HG03064 (cell line): ENCODE data around the gene RRBP1.

Source experiments
- ATAC-seq: cut with Tn5 transposase; IDR thresholded peaks from one replicate; pipeline ENCODE4 v1.9.1; 2021; ENCODE audit warnings: low read depth; ENCODE audit not compliant: unreplicated experiment

RRBP1 gene

GRCh38 chr20:17683218-17684076 lies 1.4 kb upstream of the RRBP1 start:
- no peak for ATAC-seq

- ATAC-seq: no peak
Observed at GRCh38 chr20:17682889-17683198, 802 bp upstream of the RRBP1 start.

- peak; percentile 5 for ATAC-seq
Observed at GRCh38 chr20:17681726-17682102, 328 bp downstream of the RRBP1 start.

- peak; percentile 38 for ATAC-seq
Observed at GRCh38 chr20:17680836-17681725, 961 bp downstream of the RRBP1 start.

GRCh38 chr20:17679941-17680835 lies 1.9 kb downstream of the RRBP1 start:
- ATAC-seq: no peak

GRCh38 chr20:17678886-17679285 lies 3.2 kb downstream of the RRBP1 start:
- ATAC-seq: no peak

- no peak for ATAC-seq
Observed at GRCh38 chr20:17678295-17678694, 3.7 kb downstream of the RRBP1 start.

GRCh38 chr20:17676942-17677341 lies 5.1 kb downstream of the RRBP1 start:
- no peak for ATAC-seq

- no peak for ATAC-seq
Observed at GRCh38 chr20:17676378-17676759, 5.7 kb downstream of the RRBP1 start.

GRCh38 chr20:17675519-17676377 lies 6.3 kb downstream of the RRBP1 start:
- no peak for ATAC-seq

- ATAC-seq: no peak
Observed at GRCh38 chr20:17674722-17675518, 7.1 kb downstream of the RRBP1 start.

GRCh38 chr20:17673084-17673483 lies 9.0 kb downstream of the RRBP1 start:
- ATAC-seq: no peak

GRCh38 chr20:17671565-17671964 lies 10.5 kb downstream of the RRBP1 start:
- ATAC-seq: no peak

GRCh38 chr20:17671011-17671410 lies 11.0 kb downstream of the RRBP1 start:
- ATAC-seq: no peak

GRCh38 chr20:17669306-17669931 lies 12.6 kb downstream of the RRBP1 start:
- ATAC-seq: no peak

- no peak for ATAC-seq
Observed at GRCh38 chr20:17668432-17668831, 13.6 kb downstream of the RRBP1 start.

- no peak for ATAC-seq
Observed at GRCh38 chr20:17667445-17667844, 14.6 kb downstream of the RRBP1 start.

GRCh38 chr20:17666481-17666880 lies 15.6 kb downstream of the RRBP1 start:
- no peak for ATAC-seq

- no peak for ATAC-seq
Observed at GRCh38 chr20:17665756-17666155, 16.3 kb downstream of the RRBP1 start.
